MCF 10A (cell line): ENCODE measurements around the gene ST6GAL1. TPM values are rescaled to one million over a fixed set of nuclear protein-coding genes. Genes with fewer than 3 reads are reported as not detected.

Experiments
- BruUV-seq: library from RNA; stranded (reverse); fragments of 400-500 nt; replicated peaks from 2 replicates; lab custom pipeline; 2021; lab: Mats Ljungman, UMichigan
- CTCF ChIA-PET: fragments of 300-600 bp; sonication (Branson Sonifier 250); formaldehyde crosslinking; extraction: SDS; loops from one replicate; lab custom pipeline; 2021; ENCODE audit warnings: antibody characterized with exemption, inconsistent platforms; lab: Yijun Ruan, JAX
- POLR2A ChIA-PET: fragments of 300-600, 350-650 bp; sonication (Branson Sonifier 250); formaldehyde crosslinking; extraction: SDS; loops from one replicate; lab custom pipeline; 2020; ENCODE audit warnings: antibody characterized with exemption, inconsistent platforms; lab: Yijun Ruan, JAX
- DNase-seq: peaks from one replicate; pipeline ENCODE4 v3.0.0-alpha.2; 2018; ENCODE audit not compliant: unreplicated experiment
- H3K27ac Mint-ChIP-seq: one replicate; pipeline ENCODE4 v1.8.0; 2022; ENCODE audit warnings: mild to moderate bottlenecking, low read depth, mixed read lengths; ENCODE audit not compliant: unreplicated experiment
- H3K27me3 Mint-ChIP-seq: one replicate; pipeline ENCODE4 v1.8.0; 2022; ENCODE audit warnings: mixed read lengths; ENCODE audit not compliant: insufficient read depth, unreplicated experiment
- H3K36me3 Mint-ChIP-seq: one replicate; pipeline ENCODE4 v1.8.0; 2022; ENCODE audit warnings: mild to moderate bottlenecking, moderate library complexity, mixed read lengths; ENCODE audit not compliant: insufficient read depth, unreplicated experiment
- H3K4me1 Mint-ChIP-seq: one replicate; pipeline ENCODE4 v1.8.0; 2022; ENCODE audit warnings: mixed read lengths; ENCODE audit not compliant: insufficient read depth, unreplicated experiment
- H3K4me3 Mint-ChIP-seq: one replicate; pipeline ENCODE4 v1.8.0; 2022; ENCODE audit warnings: mild to moderate bottlenecking, moderate library complexity, mixed read lengths; ENCODE audit not compliant: unreplicated experiment
- H3K9me3 Mint-ChIP-seq: one replicate; pipeline ENCODE4 v1.8.0; 2022; ENCODE audit warnings: mixed read lengths; ENCODE audit not compliant: unreplicated experiment
- intact Hi-C: fragments of 100-400 bp; cut with micrococcal nuclease; formaldehyde crosslinking; loops from 2 replicates; pipeline ENCODE4 v1.14.1; 2022
- total RNA-seq: library from RNA; stranded (reverse); gene quantifications from 2 replicates; pipeline ENCODE4 v1.2.3, GENCODE V29; 2022
- TF ChIP-seq, protein P1 (sequence below): fragments of 200-600 bp; IDR thresholded peaks from one replicate; pipeline ENCODE4 v1.8.0; 2022; ENCODE audit warnings: antibody characterized with exemption, mild to moderate bottlenecking; ENCODE audit not compliant: unreplicated experiment

Gene ST6GAL1
- total RNA-seq, 1 experiment from 2014 or later: 18.8 TPM

DNA sequence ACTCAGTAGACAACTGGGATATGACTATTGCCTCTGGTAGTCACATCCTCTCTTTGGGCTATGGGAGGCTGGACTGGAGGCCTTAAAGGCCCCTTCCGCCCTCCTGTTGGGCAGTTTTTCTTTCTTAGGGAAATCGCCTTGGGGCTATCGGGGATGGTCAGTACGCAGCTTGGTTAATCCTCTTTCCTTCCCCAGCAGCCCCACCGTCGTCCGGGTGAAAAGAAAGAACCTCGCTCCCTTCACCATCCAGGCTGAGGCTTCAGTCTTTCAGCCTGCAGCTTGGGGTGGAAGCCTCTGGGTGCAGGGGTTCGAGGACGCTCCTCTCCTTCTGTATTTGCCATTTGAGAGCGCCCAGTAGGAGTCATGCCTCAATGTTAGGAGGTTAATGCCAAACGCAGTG is 641 bp upstream of the ST6GAL1 start:
- CTCF ChIA-PET: interaction anchor here (0.6 to 1.6 kb wide), 2 partner anchors 78 to 81 kb away, joined by 3 read pairs; no protein-coding TSS in a partner anchor
- Mint-ChIP-seq H3K4me1 (peaks cover 26% of the 10 kb centered on the region), H3K27me3 (no peaks in the 10 kb centered on the region), H3K4me3 (peak overlapping the region; percentile 88), H3K36me3 (peaks cover 8% of the 10 kb centered on the region), H3K27ac (no peak overlapping the region), H3K9me3 (no peaks in the 10 kb centered on the region)
- DNase-seq: no peak
- TF ChIP-seq, protein P1, sequence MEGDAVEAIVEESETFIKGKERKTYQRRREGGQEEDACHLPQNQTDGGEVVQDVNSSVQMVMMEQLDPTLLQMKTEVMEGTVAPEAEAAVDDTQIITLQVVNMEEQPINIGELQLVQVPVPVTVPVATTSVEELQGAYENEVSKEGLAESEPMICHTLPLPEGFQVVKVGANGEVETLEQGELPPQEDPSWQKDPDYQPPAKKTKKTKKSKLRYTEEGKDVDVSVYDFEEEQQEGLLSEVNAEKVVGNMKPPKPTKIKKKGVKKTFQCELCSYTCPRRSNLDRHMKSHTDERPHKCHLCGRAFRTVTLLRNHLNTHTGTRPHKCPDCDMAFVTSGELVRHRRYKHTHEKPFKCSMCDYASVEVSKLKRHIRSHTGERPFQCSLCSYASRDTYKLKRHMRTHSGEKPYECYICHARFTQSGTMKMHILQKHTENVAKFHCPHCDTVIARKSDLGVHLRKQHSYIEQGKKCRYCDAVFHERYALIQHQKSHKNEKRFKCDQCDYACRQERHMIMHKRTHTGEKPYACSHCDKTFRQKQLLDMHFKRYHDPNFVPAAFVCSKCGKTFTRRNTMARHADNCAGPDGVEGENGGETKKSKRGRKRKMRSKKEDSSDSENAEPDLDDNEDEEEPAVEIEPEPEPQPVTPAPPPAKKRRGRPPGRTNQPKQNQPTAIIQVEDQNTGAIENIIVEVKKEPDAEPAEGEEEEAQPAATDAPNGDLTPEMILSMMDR: no peak
- BruUV-seq: no TSS peak
- intact Hi-C loops: loop anchor here (5.0 kb wide), 4 partner anchors 47 to 238 kb away; no protein-coding TSS in a partner anchor
- POLR2A ChIA-PET: interaction anchor here (1.0 to 1.6 kb wide), 2 partner anchors 9 to 14 kb away, joined by 4 to 8 read pairs; no protein-coding TSS in a partner anchor

DNA sequence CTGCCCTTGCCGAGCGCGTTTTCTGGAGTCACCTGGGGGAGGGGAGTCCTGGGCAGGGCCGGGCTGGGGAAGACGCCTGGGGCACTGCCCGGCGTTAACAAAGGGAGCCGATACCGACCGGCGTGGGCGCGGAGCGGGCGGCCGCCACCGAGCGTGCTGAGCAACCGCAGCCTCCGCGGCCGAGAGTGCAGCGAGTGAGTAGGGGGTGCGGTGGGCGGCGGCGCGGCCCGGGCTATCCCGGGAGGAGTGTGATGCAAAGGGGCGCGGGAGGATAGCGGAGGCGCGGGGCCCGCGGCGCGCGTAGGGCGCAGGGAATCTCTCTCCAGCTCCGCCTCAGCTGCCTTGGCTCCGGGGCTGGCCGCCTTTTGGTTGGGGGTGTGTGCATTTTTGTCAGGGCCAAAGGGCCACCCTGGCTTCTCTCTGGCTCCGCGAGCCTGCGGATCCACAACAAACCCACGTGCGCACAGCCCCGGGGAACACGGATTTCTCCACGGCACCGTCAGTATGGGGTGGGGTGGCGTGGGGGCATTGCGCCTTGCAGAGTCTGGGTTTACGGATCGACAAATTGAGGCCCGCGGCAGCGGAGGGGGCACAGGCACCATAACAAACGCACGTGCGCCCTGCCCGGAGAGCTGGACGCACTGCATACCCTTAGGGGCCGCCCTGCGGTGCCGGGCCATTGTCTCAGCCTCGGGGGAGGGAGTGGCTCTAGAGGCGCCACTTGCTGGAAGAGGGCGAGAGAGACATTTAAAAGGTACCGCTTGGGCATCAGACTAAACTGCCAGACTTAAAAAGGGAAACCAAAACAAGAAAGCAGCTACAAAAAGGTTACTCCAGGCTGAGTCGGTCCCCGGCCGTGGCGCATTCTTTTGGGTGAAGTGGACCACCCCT is 560 bp downstream of the ST6GAL1 start:
- peak; percentile 60 for DNase-seq
- CTCF ChIA-PET: interaction anchor here (1.0 to 3.3 kb wide), 5 partner anchors 71 to 234 kb away, joined by 3 to 20 read pairs (median 4); no protein-coding TSS in a partner anchor
- Mint-ChIP-seq H3K4me3 (peak overlapping the region; percentile 88), H3K27ac (peak overlapping the region; percentile 64), H3K9me3 (no peaks in the 10 kb centered on the region), H3K27me3 (no peaks in the 10 kb centered on the region), H3K4me1 (peaks cover 26% of the 10 kb centered on the region), H3K36me3 (peaks cover 8% of the 10 kb centered on the region)
- no TSS peak for BruUV-seq
- TF ChIP-seq, protein P1: no peak
- POLR2A ChIA-PET: interaction anchor here (0.6 to 3.0 kb wide), 9 partner anchors 8 to 428 kb away, joined by 3 to 16 read pairs (median 7); partner anchors contain the start of gene EIF4A2
- intact Hi-C loops: loop anchor here (1.0 to 5.0 kb wide), 5 partner anchors 49 to 236 kb away; no protein-coding TSS in a partner anchor

DNA sequence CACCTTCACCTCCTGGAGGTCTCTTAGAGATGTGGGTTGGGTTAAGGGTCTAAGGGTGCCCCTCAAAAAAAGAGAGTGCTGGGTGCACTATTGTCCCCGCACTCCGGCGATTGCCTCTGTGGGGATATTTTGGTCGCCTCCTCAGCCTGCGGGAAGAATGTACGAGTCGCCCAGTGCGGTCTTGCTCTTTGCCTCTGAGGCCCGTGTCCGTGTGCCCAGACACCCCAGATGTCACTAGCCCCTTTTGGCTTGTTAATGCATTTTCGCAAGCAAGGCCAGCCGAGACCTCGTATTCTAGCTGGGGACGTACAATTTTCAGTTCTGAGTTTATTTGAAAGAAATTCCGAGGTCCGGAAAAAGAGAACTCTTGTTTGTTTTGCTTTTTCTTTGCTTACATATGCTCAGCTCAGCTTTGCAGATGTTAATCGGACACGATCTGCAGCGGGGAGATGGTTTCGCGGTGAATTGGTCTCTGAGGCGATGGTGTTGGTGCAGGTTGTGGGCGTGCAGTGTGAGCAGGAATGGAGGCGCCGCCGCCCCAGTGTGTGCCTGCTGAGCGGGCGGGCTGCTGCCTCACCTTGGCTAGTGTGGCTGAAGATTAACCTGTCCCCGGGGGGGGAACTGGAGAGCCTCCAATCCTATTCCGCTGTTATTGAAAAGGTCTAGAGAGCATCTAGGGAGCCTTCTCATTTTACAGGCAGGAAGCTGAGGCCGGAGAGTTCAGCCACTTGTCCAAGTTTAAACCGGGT is 1.4 kb downstream of the ST6GAL1 start:
- intact Hi-C loops: loop anchor here (1.0 to 5.0 kb wide), 5 partner anchors 49 to 236 kb away; no protein-coding TSS in a partner anchor
- TF ChIP-seq, protein P1: no peak
- TSS peak; percentile 48 for BruUV-seq

More for the DNA sequence above, 1.4 kb downstream of the ST6GAL1 start:
- H3K4me1 Mint-ChIP-seq: peaks cover 26% of the 10 kb centered on the region
- POLR2A ChIA-PET: interaction anchor here (0.7 to 3.0 kb wide), 10 partner anchors 9 to 252 kb away, joined by 3 to 16 read pairs (median 6); partner anchors contain the start of gene EIF4A2
- H3K4me3 Mint-ChIP-seq: peak overlapping the region; percentile 88
- DNase-seq: peak; percentile 50
- H3K36me3 Mint-ChIP-seq: peaks cover 5% of the 10 kb centered on the region
- H3K27ac Mint-ChIP-seq: peak overlapping the region; percentile 64
- no peaks in the 10 kb centered on the region for H3K27me3 Mint-ChIP-seq
- CTCF ChIA-PET: interaction anchor here (0.6 to 3.3 kb wide), 7 partner anchors 10 to 234 kb away, joined by 3 to 20 read pairs (median 4); no protein-coding TSS in a partner anchor
- no peaks in the 10 kb centered on the region for H3K9me3 Mint-ChIP-seq
